Inferior parietal cortex (tissue), 1 donor: ENCODE results near the gene POLR2H.

ENCODE experiments used
- DNase-seq: peaks from one replicate; pipeline ENCODE4 v3.0.0-alpha.2; 2016; ENCODE audit errors: extremely low spot score

POLR2H gene

DNA sequence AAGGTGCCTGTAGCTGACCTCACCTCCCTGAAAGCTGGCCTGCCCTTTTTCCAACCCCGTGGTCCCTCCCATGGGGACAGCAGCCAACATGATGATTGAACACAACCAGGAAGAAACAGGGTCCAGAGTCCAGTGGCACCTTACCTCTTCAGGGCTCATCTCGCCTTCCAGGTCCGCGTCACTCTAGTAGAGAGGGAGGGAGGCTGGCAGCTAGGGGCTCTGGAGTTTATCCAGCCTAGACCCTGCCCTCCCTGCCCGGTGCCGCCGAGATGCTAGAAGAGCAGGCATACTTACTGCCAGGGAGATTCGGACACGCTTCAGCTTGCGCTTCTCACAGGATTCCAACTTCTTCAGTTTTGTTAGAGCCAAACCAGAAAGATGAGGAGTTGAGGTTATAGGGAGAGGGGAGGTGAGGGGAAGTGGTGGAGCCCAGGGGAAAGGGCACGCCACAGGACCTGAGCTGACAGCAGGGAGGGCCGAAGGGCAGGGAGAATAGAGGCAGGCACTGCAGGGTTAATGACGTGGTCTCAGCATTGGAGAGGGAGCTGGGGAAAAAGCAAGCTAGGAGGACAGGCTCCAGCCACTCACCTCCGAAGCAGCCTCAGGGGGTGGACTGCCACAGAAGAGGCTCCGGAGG, 9.2 kb upstream of the POLR2H start:
- DNase-seq: no peak

DNA sequence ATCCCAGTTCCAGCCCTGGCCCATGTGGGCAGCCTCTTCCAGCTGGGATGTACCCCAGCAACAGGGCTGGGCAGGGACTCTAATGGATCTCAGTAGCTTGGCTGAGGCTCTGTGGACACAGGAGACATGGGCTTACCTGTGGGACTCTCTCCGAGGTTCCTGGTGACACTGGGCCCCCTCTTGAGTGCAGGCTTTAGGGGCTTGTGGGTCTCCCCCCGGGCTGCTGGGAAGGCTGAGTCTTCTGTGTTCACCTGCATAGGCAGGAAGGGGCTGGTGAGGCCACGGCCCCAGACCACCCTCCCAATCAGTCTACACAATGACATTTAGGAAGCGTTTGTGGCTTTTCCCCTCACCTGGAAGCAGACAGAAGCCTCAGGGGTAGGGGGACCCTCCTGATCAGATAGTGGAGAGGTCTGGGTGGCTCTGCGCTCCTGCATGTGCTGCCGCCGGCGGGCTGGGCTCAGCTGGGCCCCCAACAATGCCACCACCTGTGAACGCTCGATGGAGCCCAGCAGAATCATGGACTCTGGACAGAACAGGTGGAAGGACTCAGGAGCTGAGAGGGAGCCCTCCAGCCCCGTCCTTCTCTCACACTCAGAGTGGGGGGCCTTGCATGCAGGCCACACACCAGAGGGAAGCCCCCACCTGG, 8.5 kb upstream of the POLR2H start:
- no peak for DNase-seq

DNA sequence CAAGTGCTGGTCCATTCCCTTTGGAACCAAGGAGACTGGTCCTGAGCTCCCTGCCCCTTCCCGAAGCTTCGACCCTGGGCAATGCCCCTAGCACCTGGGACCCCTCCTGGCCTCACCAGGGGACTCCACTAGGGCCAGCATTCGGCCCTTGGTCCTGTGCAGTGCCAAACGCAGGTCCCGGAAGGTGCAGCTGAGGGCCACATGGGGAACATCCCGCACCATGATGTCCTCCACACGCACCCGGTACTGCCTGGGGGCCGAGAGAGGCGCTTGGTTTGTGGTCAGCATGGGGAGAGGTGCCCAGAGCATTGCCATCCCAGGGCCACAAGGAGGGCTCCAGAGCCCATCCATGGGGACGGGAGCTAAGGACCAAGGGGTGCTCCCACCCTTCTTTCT, 8.0 kb upstream of the POLR2H start:
- DNase-seq: no peak

- DNase-seq: no peak
These were observed 7.3 kb upstream of the POLR2H start for GRCh38 chr3:184354121-184354728.

DNA sequence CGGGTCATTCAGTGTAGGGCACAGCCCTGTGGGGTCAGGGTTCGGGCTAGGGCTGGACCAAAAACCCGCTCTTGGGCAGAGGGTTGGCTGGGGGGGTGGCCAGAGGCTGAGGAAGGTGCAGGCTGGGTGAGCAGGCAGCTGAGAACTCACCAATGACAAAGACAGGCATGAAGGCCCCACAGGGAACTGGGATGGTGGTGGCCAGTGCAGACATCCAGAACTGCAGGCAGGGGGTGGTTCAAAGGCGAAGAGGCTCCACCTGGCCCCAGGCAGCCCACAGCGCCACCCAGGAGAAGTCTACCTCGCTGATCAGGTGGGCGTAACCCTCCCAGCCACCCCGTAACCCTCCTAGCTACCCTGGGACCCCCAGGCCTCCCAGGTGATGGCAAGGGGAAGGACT, 6.8 kb upstream of the POLR2H start:
- DNase-seq: no peak

DNA sequence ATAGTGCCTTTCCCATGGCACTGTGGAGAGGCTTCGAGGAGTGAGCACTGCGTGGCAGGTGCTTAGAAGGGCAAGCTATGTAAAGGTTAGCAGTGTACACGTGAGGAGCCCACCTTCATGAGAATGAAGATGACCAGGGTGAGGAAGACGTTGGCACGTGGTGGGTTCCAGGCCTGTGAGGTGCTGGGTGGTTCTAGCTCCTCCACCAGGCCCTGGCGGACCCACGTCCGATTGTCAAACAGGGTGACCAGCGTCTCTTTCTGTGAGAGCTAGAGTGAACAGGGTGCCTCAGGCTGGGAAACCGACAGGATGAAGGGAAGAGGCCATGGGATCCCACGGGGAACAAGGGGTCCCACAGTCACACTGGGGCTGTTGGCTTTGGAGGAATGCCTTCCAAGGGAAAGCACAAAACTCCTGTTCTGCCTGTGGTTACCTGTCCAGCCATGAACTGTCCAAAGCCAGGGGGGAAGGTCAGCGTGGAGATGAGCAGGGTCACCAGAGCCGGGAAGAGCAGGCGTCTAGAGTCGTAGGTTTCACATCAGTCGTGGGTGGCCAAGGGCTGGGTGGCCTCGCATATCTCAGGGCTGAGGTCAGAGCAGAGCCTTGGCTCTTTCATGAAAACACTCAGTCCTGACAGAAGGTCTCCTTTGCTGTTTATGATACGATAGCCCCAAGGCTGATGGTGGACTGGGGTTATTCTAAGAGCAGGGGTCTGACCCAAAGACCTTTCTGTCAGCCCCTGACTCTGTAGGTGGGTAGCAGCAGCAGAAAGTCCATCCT, 6.1 kb upstream of the POLR2H start:
- DNase-seq: no peak

DNA sequence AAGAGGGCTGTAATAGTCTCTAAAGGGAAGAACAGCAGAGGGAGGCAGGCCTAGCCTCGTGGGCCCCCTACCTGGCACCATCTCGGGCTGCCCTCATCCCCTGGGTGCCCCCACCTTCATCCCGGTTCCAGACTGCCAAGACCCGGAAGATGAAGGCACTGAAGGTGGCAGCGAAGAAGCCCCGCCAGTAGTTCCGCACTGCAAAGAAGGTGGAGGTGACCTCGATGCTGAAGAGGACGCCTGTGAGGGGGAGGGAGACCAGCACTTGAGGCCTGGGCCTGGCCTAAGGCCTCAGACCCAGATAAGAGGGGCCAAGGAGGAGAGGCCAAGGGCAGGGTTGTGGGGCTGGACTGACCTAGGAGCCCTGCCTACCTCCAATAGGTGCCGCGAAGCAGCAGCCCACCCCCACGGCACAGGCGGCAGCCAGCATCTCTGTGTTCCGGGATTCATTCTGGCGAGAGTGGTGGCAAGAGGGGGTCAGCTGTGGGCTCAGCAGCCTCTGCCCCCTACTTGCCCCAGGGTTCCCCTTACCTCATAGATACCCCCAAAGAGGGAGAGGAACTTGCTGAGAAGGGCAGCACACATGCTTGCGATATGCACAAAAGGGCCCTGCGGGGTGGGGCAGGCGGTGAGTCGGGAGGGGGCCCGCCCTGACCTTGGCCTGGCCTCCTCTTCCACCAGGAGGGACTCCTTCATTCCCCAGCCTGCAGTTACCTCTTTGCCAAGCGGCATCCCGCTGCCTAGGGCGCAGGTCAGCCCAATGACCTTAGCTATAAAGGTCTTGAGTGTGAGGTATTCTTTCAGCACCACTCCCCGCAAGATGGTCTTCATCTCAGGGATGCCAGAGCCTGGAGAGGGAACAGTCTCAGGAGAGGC, 4.0 kb upstream of the POLR2H start:
- no peak for DNase-seq

GRCh38 chr3:184358124-184358767, 3.3 kb upstream of the POLR2H start:
- DNase-seq: no peak

DNA sequence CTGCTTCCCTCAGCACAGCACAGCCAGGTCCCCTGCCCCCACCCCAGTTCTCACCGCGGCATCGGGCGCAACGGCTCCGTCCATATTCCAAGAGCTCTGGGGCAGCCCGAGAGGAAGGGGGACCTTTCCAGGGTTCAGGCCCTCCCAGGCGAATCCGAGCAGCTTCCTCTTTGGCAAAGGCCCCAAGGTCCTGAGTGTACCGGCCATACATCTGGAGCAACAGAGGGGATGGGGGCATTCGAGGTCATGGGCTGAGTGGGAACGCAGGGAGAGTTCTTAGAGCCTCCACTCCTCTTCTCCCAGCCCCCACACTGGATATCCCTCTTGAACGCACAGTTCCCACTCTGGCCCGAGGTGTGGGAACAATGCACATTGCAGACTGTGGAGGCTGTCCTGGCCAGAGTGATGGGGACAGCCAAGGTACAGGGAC, 2.6 kb upstream of the POLR2H start:
- no peak for DNase-seq

- no peak for DNase-seq
These were observed 1.9 kb upstream of the POLR2H start for GRCh38 chr3:184359610-184360009.

DNA sequence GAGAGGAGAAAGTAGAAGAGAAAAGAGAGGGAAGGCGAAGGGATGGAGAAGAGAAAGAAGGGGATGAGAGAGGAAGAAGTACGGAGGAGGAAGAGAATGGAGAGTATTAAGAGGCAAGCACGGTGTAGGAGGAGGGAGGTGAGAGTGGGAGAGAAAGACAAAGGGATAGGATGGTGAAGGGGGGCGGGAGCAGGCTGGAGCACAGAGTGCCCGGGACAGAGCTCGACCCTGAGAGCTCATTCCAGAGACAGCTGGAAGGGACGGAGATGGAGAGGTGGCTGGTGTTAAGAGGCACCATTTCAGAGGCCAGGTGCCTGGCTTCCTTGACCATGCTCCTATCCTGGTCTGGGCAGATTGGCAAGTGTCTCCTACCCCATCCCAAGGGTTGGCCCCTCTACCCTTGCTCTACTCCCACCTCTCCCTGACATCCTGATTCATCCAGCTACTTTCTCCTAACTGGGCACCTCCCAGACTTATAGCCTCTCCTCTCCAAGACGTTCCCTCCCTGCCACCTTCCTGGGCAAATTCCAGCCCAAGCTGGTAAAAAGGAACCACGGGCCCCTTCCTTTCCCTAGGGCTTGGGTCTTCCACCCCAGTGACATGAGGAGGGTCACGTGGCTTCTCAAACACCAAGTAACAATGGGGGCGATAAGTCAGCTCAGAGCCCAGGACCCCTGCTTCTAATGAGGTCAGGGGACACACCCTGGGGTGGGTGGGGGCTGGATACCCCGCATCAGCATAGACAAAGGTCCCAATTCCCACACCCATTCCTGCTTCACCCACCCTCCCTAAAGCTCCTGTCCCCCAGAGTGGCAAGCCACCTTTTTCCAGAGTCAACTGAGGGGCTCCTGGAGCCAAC, 1.2 kb upstream of the POLR2H start:
- no peak for DNase-seq

GRCh38 chr3:184360929-184361531, 480 bp upstream of the POLR2H start:
- DNase-seq: no peak

DNA sequence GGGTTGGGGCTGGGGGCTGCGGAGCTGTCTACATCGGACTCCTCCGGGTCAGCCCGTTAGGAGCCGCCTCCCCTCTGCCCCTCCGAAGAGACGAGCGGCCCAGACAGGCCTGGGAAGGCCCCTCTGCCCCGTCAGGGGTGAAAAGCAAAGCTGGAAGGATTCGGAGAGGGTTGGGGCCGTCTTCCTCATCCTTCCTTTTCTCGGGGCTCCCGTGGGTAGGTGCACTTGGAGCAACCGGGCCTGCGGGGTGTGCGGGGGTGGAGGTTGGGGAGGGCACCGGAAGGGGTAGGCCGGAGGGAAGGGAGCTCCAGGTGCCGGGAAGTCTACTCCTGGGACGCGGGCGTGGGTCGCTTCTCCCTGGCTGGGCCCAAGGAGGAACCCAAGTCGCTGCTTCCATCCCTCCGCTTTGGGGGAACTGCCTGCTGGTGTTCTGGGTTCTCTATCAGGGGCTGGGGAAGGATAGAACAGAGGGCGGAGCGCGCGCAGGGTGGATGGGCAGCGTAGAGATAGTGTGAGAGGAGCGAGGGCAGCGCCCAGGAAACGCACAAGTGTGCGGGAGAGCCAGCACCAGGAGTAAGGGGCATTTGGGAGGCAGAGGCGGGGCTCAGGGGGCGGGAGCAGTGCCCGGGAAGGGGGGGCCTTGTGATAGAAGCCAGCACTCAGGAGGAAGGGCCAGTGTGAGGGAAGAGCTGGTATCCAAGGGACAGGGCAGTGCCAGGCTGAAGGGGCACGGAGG, 590 bp downstream of the POLR2H start:
- DNase-seq: no peak

GRCh38 chr3:184362668-184363546, 1.4 kb downstream of the POLR2H start:
- peak; percentile 96 for DNase-seq

- DNase-seq: no peak
These were observed 5.2 kb downstream of the POLR2H start for GRCh38 chr3:184366619-184367289.

- DNase-seq: no peak
These were observed 6.6 kb downstream of the POLR2H start for GRCh38 chr3:184368116-184368515.

DNA sequence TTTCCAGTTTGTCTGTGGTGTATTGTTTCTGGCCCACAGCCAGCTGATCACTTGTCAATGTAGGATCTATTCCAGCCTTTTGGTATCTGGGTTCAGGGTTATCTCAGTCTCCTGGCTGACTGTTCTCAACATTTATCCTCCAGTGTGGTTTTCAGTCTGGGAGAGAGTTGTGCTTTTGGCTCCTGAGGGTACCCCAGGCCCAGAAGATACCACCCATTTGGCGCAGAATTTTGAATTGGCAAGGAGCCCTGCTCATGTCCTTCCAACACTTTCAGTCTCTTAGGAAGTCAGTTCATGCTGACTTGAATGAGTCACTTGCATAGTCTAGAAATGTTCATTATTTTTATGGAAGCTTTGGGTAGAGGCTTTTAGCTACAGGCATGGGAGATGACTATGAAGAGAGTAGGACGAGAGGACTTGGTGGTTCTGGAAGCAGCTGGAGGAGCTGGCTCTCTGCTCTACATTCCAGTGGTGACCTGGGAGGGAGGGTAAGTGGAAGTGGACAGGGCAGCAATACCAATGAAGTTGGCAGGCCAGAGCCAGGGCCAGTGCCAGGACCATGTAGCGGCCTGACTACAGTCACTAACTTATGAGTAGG, 7.2 kb downstream of the POLR2H start:
- no peak for DNase-seq
